GM23338 (cell line): ENCODE measurements around the gene HDAC9. TPM values are rescaled to one million over a fixed set of nuclear protein-coding genes. Genes with fewer than 3 reads are reported as not detected.

ENCODE experiments used
- ATAC-seq: fragments of 200-7000 bp; cut with Tn5 transposase; 3 replicates; pipeline ENCODE4 v1.9.1; 2020
- DNase-seq: peaks from one replicate; pipeline ENCODE4 v3.0.0-alpha.2; 2015; ENCODE audit warnings: low spot score
- H2AFZ ChIP-seq: fragments of 200-600 bp; sonication (generic); 2 replicates; pipeline ENCODE4 v1.8.0; 2016; ENCODE audit warnings: antibody characterized with exemption, mild to moderate bottlenecking, moderate library complexity
- H3F3A ChIP-seq: fragments of 200-600 bp; sonication (generic); replicated peaks from 2 replicates; pipeline ENCODE4 v1.8.0; 2017; ENCODE audit warnings: antibody characterized with exemption, mixed run types, low read depth
- H3K27ac ChIP-seq: fragments of 200-600 bp; sonication (generic); 2 replicates; pipeline ENCODE4 v1.6.1; 2016; ENCODE audit warnings: low read depth
- H3K27me3 ChIP-seq: fragments of 200-600 bp; sonication (generic); 2 replicates; pipeline ENCODE4 v1.8.0; 2016; ENCODE audit warnings: mild to moderate bottlenecking, mixed run types, moderate library complexity; ENCODE audit not compliant: insufficient read depth
- H3K36me3 ChIP-seq: fragments of 200-600 bp; sonication (generic); 2 replicates; pipeline ENCODE4 v1.8.0; 2016; ENCODE audit warnings: mild to moderate bottlenecking; ENCODE audit not compliant: insufficient read depth
- H3K4me1 ChIP-seq: fragments of 200-600 bp; sonication (generic); 2 replicates; pipeline ENCODE4 v1.8.0; 2016; ENCODE audit warnings: mild to moderate bottlenecking, moderate library complexity; ENCODE audit not compliant: insufficient read depth
- H3K4me2 ChIP-seq: fragments of 200-600 bp; sonication (generic); 2 replicates; pipeline ENCODE4 v1.7.1; 2017; ENCODE audit warnings: mixed run types
- H3K4me3 ChIP-seq: fragments of 200-600 bp; sonication (generic); 2 replicates; pipeline ENCODE4 v1.6.1; 2016; ENCODE audit warnings: mixed run types
- H3K79me2 ChIP-seq: fragments of 200-600 bp; sonication (generic); replicated peaks from 2 replicates; pipeline ENCODE4 v1.8.0; 2017; ENCODE audit warnings: mild to moderate bottlenecking; ENCODE audit not compliant: insufficient read depth
- H3K9me2 ChIP-seq: fragments of 200-600 bp; sonication (generic); 2 replicates; pipeline ENCODE4 v1.8.0; 2017; ENCODE audit not compliant: insufficient read depth
- H4K20me1 ChIP-seq: fragments of 200-600 bp; sonication (generic); replicated peaks from 2 replicates; pipeline ENCODE4 v1.8.0; 2017; ENCODE audit warnings: mild to moderate bottlenecking; ENCODE audit not compliant: insufficient read depth
- H3K27ac Mint-ChIP-seq: 2 replicates; pipeline ENCODE4 v1.8.0; 2020; ENCODE audit warnings: inconsistent platforms, mild to moderate bottlenecking, moderate library complexity, mixed read lengths
- H3K27me3 Mint-ChIP-seq: 3 replicates; pipeline ENCODE4 v1.8.0; 2022; ENCODE audit warnings: low read depth, mild to moderate bottlenecking, moderate library complexity, mixed read lengths, inconsistent platforms; ENCODE audit not compliant: insufficient read depth, poor library complexity
- H3K36me3 Mint-ChIP-seq: 3 replicates; pipeline ENCODE4 v1.8.0; 2021; ENCODE audit warnings: low read depth, mild to moderate bottlenecking, inconsistent platforms, moderate library complexity, mixed read lengths
- H3K4me1 Mint-ChIP-seq: 3 replicates; pipeline ENCODE4 v1.8.0; 2020; ENCODE audit warnings: mild to moderate bottlenecking, inconsistent platforms, mixed read lengths
- H3K4me3 Mint-ChIP-seq: 3 replicates; pipeline ENCODE4 v1.8.0; 2021; ENCODE audit warnings: moderate library complexity, mild to moderate bottlenecking, inconsistent platforms, mixed read lengths
- H3K9me3 Mint-ChIP-seq: 3 replicates; pipeline ENCODE4 v1.8.0; 2020; ENCODE audit warnings: moderate library complexity, mild to moderate bottlenecking, inconsistent platforms, mixed read lengths
- CREB1 ChIP-seq: fragments of 250-450 bp; sonication (Bioruptor Pico); IDR thresholded peaks from 2 replicates; pipeline ENCODE4 v1.5.0; 2020; ENCODE audit warnings: low read depth, mild to moderate bottlenecking, moderate library complexity
- EZH2 ChIP-seq: fragments of 200-600 bp; sonication (generic); IDR thresholded peaks from one replicate; pipeline ENCODE4 v1.8.0; 2017; ENCODE audit warnings: antibody characterized with exemption, mild to moderate bottlenecking, low read depth; ENCODE audit not compliant: unreplicated experiment
- EZH2phosphoT487 ChIP-seq: fragments of 200-600 bp; sonication (generic); IDR thresholded peaks from one replicate; pipeline ENCODE4 v1.8.1; 2018; ENCODE audit warnings: antibody characterized with exemption; ENCODE audit not compliant: unreplicated experiment
- JUNB ChIP-seq: IDR thresholded peaks from one replicate; pipeline ENCODE4 v1.6.1; 2016; ENCODE audit warnings: antibody characterized with exemption; ENCODE audit not compliant: unreplicated experiment
- NANOG ChIP-seq: IDR thresholded peaks from 2 replicates; pipeline ENCODE4 v1.6.1; 2016; ENCODE audit warnings: antibody characterized with exemption, borderline replicate concordance
- POLR2AphosphoS5 ChIP-seq: IDR thresholded peaks from 2 replicates; pipeline ENCODE4 v1.6.1; 2016; ENCODE audit warnings: antibody characterized with exemption, low read depth
- REST ChIP-seq: IDR thresholded peaks from one replicate; pipeline ENCODE4 v1.6.1; 2018; ENCODE audit warnings: antibody characterized with exemption; ENCODE audit not compliant: unreplicated experiment
- STAT1 ChIP-seq: IDR thresholded peaks from one replicate; pipeline ENCODE4 v1.6.1; 2016; ENCODE audit warnings: antibody characterized with exemption; ENCODE audit not compliant: unreplicated experiment
- ZNF114 ChIP-seq: fragments of 250-450 bp; sonication (Bioruptor Pico); IDR thresholded peaks from 2 replicates; pipeline ENCODE4 v1.5.0; 2020; ENCODE audit warnings: mild to moderate bottlenecking, moderate library complexity
- ZNF331 ChIP-seq: fragments of 250-450 bp; sonication (Bioruptor Pico); IDR thresholded peaks from 2 replicates; pipeline ENCODE4 v1.5.0; 2020; ENCODE audit warnings: low read depth, mild to moderate bottlenecking, moderate library complexity
- polyA plus RNA-seq: library from polyadenylated mRNA; unstranded; fragments of >200 nt; fragmentation: Nextera tagmentation; extraction: Ambion mirVana; gene quantifications from 2 replicates; pipeline ENCODE4 v1.2.1, GENCODE V29; 2016
- total RNA-seq: library from RNA; depleted of rRNA; stranded (reverse); fragments of >200 nt; shearing (Covaris generic); gene quantifications from 2 replicates; pipeline ENCODE4 v1.2.3, GENCODE V29; 2014
- TF ChIP-seq, protein P1 (sequence below), 2 experiments: fragments of 200-600 bp in 1 of 2; sonication (generic) in 1 of 2; conservative IDR thresholded peaks; 2 replicates each; pipeline versions ENCODE4 v1.5.1 to v1.6.1; 2016 to 2017; ENCODE audit warnings: antibody characterized with exemption in 2 of 2, low read depth in 2 of 2, mild to moderate bottlenecking in 2 of 2, moderate library complexity in 1 of 2
- TF ChIP-seq, protein P2 (sequence below): fragments of 250-450 bp; sonication (Bioruptor Pico); IDR thresholded peaks from 2 replicates; pipeline ENCODE4 v1.5.0; 2020; ENCODE audit warnings: mild to moderate bottlenecking, moderate library complexity
- TF ChIP-seq, protein P3 (sequence below): IDR thresholded peaks from 2 replicates; pipeline ENCODE4 v1.6.1; 2016; ENCODE audit warnings: antibody characterized with exemption

The HDAC9 gene
- total and polyA plus RNA-seq, 2 experiments from 2014 or later = 8.3 to 18.5 TPM

DNA sequence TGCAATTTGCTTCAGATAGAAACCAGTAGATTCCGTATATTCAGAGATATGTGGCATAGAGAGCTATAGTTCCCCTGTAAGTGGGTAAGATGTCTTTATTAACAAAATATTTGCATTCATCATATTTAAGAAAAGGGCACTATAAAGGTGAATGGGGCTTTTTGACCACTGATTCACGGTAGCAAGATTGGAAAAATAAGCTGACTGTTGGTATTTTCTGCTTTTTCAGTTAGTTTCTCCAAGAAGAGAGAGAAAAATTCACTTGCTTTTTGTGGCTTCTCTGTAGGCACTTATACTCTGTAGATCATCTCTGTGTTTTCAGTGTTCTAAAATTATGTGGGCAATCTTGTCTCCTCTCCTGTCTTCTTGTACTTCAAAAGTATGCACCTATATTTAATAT, 376.8 kb downstream of the HDAC9 start:
- H3K4me3 Mint-ChIP-seq = no peak overlapping the region

More for the DNA sequence above, 376.8 kb downstream of the HDAC9 start:
- Mint-ChIP-seq H3K9me3 (no peaks in the 10 kb centered on the region), H3K27me3 (no peaks in the 10 kb centered on the region), H3K4me1 (no peaks in the 10 kb centered on the region), H3K36me3 (no peaks in the 10 kb centered on the region), H3K27ac (no peak overlapping the region)
- no peaks in the 10 kb centered on the region for H3K27me3 ChIP-seq
- H3K36me3 ChIP-seq = no peaks in the 10 kb centered on the region
- H3K27ac ChIP-seq = no peak overlapping the region
- DNase-seq (no peak), ATAC-seq (no peak)
- TF ChIP-seq, protein P1, sequence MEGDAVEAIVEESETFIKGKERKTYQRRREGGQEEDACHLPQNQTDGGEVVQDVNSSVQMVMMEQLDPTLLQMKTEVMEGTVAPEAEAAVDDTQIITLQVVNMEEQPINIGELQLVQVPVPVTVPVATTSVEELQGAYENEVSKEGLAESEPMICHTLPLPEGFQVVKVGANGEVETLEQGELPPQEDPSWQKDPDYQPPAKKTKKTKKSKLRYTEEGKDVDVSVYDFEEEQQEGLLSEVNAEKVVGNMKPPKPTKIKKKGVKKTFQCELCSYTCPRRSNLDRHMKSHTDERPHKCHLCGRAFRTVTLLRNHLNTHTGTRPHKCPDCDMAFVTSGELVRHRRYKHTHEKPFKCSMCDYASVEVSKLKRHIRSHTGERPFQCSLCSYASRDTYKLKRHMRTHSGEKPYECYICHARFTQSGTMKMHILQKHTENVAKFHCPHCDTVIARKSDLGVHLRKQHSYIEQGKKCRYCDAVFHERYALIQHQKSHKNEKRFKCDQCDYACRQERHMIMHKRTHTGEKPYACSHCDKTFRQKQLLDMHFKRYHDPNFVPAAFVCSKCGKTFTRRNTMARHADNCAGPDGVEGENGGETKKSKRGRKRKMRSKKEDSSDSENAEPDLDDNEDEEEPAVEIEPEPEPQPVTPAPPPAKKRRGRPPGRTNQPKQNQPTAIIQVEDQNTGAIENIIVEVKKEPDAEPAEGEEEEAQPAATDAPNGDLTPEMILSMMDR (conservative IDR thresholded peaks at IDR 0.05; ENCODE audit: low read depth in 2 of 2) = no peak
- TF ChIP-seq CREB1 = no peak
- no peak for TF ChIP-seq ZNF331
- no peak for TF ChIP-seq JUNB
- no peak for TF ChIP-seq ZNF114 (CRISPR knock-in tag)
- TF ChIP-seq, protein P2, sequence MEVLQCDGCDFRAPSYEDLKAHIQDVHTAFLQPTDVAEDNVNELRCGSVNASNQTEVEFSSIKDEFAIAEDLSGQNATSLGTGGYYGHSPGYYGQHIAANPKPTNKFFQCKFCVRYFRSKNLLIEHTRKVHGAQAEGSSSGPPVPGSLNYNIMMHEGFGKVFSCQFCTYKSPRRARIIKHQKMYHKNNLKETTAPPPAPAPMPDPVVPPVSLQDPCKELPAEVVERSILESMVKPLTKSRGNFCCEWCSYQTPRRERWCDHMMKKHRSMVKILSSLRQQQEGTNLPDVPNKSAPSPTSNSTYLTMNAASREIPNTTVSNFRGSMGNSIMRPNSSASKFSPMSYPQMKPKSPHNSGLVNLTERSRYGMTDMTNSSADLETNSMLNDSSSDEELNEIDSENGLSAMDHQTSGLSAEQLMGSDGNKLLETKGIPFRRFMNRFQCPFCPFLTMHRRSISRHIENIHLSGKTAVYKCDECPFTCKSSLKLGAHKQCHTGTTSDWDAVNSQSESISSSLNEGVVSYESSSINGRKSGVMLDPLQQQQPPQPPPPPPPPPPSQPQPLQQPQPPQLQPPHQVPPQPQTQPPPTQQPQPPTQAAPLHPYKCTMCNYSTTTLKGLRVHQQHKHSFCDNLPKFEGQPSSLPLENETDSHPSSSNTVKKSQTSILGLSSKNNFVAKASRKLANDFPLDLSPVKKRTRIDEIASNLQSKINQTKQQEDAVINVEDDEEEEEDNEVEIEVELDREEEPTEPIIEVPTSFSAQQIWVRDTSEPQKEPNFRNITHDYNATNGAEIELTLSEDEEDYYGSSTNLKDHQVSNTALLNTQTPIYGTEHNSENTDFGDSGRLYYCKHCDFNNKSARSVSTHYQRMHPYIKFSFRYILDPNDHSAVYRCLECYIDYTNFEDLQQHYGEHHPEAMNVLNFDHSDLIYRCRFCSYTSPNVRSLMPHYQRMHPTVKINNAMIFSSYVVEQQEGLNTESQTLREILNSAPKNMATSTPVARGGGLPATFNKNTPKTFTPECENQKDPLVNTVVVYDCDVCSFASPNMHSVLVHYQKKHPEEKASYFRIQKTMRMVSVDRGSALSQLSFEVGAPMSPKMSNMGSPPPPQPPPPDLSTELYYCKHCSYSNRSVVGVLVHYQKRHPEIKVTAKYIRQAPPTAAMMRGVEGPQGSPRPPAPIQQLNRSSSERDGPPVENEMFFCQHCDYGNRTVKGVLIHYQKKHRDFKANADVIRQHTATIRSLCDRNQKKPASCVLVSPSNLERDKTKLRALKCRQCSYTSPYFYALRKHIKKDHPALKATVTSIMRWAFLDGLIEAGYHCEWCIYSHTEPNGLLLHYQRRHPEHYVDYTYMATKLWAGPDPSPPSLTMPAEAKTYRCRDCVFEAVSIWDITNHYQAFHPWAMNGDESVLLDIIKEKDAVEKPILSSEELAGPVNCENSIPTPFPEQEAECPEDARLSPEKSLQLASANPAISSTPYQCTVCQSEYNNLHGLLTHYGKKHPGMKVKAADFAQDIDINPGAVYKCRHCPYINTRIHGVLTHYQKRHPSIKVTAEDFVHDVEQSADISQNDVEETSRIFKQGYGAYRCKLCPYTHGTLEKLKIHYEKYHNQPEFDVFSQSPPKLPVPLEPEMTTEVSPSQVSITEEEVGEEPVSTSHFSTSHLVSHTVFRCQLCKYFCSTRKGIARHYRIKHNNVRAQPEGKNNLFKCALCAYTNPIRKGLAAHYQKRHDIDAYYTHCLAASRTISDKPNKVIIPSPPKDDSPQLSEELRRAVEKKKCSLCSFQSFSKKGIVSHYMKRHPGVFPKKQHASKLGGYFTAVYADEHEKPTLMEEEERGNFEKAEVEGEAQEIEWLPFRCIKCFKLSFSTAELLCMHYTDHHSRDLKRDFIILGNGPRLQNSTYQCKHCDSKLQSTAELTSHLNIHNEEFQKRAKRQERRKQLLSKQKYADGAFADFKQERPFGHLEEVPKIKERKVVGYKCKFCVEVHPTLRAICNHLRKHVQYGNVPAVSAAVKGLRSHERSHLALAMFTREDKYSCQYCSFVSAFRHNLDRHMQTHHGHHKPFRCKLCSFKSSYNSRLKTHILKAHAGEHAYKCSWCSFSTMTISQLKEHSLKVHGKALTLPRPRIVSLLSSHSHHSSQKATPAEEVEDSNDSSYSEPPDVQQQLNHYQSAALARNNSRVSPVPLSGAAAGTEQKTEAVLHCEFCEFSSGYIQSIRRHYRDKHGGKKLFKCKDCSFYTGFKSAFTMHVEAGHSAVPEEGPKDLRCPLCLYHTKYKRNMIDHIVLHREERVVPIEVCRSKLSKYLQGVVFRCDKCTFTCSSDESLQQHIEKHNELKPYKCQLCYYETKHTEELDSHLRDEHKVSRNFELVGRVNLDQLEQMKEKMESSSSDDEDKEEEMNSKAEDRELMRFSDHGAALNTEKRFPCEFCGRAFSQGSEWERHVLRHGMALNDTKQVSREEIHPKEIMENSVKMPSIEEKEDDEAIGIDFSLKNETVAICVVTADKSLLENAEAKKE (CRISPR knock-in tag) = no peak
- no peak for TF ChIP-seq EZH2phosphoT487
- no peak for TF ChIP-seq REST
- TF ChIP-seq, protein P3, sequence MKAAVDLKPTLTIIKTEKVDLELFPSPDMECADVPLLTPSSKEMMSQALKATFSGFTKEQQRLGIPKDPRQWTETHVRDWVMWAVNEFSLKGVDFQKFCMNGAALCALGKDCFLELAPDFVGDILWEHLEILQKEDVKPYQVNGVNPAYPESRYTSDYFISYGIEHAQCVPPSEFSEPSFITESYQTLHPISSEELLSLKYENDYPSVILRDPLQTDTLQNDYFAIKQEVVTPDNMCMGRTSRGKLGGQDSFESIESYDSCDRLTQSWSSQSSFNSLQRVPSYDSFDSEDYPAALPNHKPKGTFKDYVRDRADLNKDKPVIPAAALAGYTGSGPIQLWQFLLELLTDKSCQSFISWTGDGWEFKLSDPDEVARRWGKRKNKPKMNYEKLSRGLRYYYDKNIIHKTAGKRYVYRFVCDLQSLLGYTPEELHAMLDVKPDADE = no peak
- no peak for TF ChIP-seq STAT1
- no peak for TF ChIP-seq EZH2
- no peak for TF ChIP-seq POLR2AphosphoS5
- TF ChIP-seq NANOG = no peak
- H3K9me2 ChIP-seq = no peaks in the 10 kb centered on the region
- no peaks in the 10 kb centered on the region for H3K79me2 ChIP-seq
- H3F3A ChIP-seq = no peaks in the 10 kb centered on the region
- no peak overlapping the region for H2AFZ ChIP-seq
- no peaks in the 10 kb centered on the region for H4K20me1 ChIP-seq
- H3K4me1 ChIP-seq = no peaks in the 10 kb centered on the region
- H3K4me3 ChIP-seq = no peak overlapping the region
- no peak overlapping the region for H3K4me2 ChIP-seq
